Measurements from ENCODE around the gene LRCOL1. TPM values are rescaled to one million over a fixed set of nuclear protein-coding genes. Genes with fewer than 3 reads are reported as not detected.

Gene LRCOL1
- not detected in 2 replicates for total RNA-seq (2014; rRNA removed; shearing (Covaris generic))

GRCh38 chr12:132610051-132610759 lies at the start of gene LRCOL1:
Gene LRCOL1, minus strand, starts transcription at chr12:132610582. Its CDS starts 4,331 bp downstream, at chr12:132606251.
- no peak for DNase-seq (ENCODE audit: low read depth in 1 of 2, low spot score in 2 of 2)
- Histone ChIP-seq H3K4me1 (replicated peaks) (peaks cover 3% of the 10 kb centered on the region; the same call in 1 of the 2 replicates), H3K9me3 (replicated peaks) (no peaks in the 10 kb centered on the region; the same call in 1 of the 2 replicates), H3K27me3 (replicated peaks) (peaks cover 30% of the 10 kb centered on the region), H3K36me3 (no peaks in the 10 kb centered on the region), H3K4me3 (no peak within 1 kb of the TSS), H3K27ac (no peak within 1 kb of the TSS)

- H3K9me3 ChIP-seq (replicated peaks): no peaks in the 10 kb centered on the region
- no peak overlapping the region for H3K27ac ChIP-seq
- H3K4me1 ChIP-seq (replicated peaks): no peaks in the 10 kb centered on the region
- no peaks in the 10 kb centered on the region for H3K27me3 ChIP-seq (replicated peaks)
- peaks cover 94% of the 10 kb centered on the region for H3K36me3 ChIP-seq
- DNase-seq (ENCODE audit: low read depth in 1 of 2, low spot score in 2 of 2): no peak
- no peak overlapping the region for H3K4me3 ChIP-seq
These were observed 49.7 kb upstream of the LRCOL1 start for GRCh38 chr12:132660052-132660451.

DNA sequence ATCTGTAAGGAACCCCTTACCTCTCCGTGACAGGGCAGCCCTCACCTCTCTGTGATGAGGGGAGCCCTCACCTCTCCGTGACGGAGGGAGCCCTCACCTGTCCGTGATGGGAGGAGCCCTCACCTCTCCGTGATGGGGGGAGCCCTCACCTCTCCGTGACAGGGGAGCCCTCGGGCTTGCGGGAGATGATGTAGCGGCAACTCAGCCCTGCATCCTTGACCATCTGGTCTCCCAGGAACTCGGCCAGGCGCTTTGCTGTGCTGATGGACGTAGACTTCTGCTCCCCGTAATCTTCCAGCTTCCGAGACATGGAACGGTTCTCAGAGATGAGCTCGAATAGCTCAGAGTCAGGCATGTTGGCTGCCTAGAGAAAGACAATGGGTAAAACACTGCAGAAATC lies 48.8 kb upstream of the LRCOL1 start:
- Histone ChIP-seq H3K4me3 (no peak overlapping the region), H3K27me3 (replicated peaks) (no peaks in the 10 kb centered on the region), H3K36me3 (peaks cover 96% of the 10 kb centered on the region), H3K4me1 (replicated peaks) (no peaks in the 10 kb centered on the region), H3K9me3 (replicated peaks) (no peaks in the 10 kb centered on the region), H3K27ac (no peak overlapping the region)
- no peak for DNase-seq (ENCODE audit: low read depth in 1 of 2, low spot score in 2 of 2)

- Histone ChIP-seq H3K9me3 (replicated peaks) (no peaks in the 10 kb centered on the region), H3K4me1 (replicated peaks) (no peaks in the 10 kb centered on the region), H3K36me3 (peaks cover 87% of the 10 kb centered on the region), H3K27me3 (replicated peaks) (no peaks in the 10 kb centered on the region), H3K27ac (no peak overlapping the region), H3K4me3 (no peak overlapping the region)
- no peak for DNase-seq (ENCODE audit: low read depth in 1 of 2, low spot score in 2 of 2)
These were observed 47.9 kb upstream of the LRCOL1 start for GRCh38 chr12:132658149-132658894.

DNA sequence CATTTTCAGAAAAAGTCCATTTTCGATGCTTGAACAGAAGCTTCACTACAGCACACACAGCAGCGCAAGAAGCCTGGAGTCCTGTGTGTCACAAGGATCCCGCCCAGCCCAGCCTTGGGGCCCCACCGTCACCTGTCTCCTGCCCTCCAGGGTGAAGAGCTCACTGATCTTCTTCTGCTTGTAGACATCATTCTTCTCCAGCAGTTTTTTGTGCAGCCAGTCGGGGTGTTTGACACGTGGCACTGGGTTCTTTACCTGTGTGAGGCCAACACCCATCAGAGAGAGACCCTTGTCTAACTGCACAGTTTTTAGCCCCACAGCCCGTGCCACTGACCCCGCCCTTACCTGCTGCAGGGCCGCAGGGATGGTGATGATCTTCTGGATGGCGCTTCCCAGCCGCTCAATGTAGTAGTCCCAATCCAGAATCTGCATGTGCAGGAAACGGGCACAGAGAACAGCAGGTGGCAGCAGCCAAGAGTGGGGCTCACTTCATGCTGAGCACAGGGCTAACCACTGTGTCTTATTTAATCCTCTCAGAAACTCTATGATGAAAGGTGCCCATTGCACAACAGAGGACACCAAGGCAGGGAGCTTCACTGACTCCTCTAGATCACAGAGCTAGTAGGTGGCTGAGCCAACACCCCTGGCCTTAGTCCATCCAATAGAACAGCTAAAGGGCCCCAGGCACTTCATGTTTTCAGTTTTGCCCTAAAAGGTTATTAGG lies 46.8 kb upstream of the LRCOL1 start:
- no peak overlapping the region for H3K4me3 ChIP-seq
- no peaks in the 10 kb centered on the region for H3K9me3 ChIP-seq (replicated peaks)
- no peak overlapping the region for H3K27ac ChIP-seq
- H3K27me3 ChIP-seq (replicated peaks): no peaks in the 10 kb centered on the region
- no peaks in the 10 kb centered on the region for H3K4me1 ChIP-seq (replicated peaks)
- H3K36me3 ChIP-seq: peaks cover 85% of the 10 kb centered on the region
- DNase-seq (ENCODE audit: low read depth in 1 of 2, low spot score in 2 of 2): no peak

- H3K4me1 ChIP-seq (replicated peaks): no peaks in the 10 kb centered on the region
- no peak overlapping the region for H3K27ac ChIP-seq
- H3K27me3 ChIP-seq (replicated peaks): no peaks in the 10 kb centered on the region
- no peaks in the 10 kb centered on the region for H3K9me3 ChIP-seq (replicated peaks)
- no peak overlapping the region for H3K4me3 ChIP-seq
- no peak for DNase-seq (ENCODE audit: low read depth in 1 of 2, low spot score in 2 of 2)
- H3K36me3 ChIP-seq: peaks cover 82% of the 10 kb centered on the region
These were observed 43.3 kb upstream of the LRCOL1 start for GRCh38 chr12:132653567-132654290.

DNA sequence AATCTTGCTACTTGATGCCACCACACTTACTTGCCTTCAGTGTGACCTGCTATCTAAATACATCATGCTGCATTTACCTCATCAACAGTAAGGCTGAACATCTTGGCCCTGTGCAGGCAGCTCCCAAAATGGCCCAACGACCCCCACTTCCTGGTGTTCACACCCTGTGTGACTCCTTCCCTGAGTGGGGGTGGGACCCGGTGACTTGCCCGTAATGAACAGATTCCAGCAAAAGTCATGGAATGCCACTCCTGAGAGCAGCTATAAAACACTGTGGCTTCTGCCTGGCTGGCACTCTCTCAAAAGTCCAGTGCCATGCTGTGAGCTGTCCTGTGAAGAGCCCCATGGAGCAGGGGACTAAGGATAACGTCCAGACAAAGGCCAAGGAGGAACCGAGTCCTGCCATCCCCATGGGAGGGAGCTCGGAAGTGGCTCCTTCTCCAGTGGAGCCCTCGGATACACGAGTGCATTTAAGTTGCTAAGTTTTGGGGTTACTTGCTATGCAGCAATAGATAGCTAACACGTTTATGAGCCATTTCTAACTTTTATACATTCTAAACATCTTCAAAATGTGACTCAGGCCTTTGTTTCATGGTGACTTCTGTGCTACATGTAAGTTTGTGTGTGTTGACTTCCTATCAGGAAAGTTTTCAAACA lies 41.2 kb upstream of the LRCOL1 start:
- Histone ChIP-seq H3K27ac (no peak overlapping the region), H3K36me3 (peaks cover 77% of the 10 kb centered on the region), H3K9me3 (replicated peaks) (no peaks in the 10 kb centered on the region), H3K4me3 (no peak overlapping the region), H3K27me3 (replicated peaks) (no peaks in the 10 kb centered on the region), H3K4me1 (replicated peaks) (no peaks in the 10 kb centered on the region)
- no peak for DNase-seq (ENCODE audit: low read depth in 1 of 2, low spot score in 2 of 2)

- no peak overlapping the region for H3K27ac ChIP-seq
- no peaks in the 10 kb centered on the region for H3K9me3 ChIP-seq (replicated peaks)
- no peak for DNase-seq (ENCODE audit: low read depth in 1 of 2, low spot score in 2 of 2)
- no peak overlapping the region for H3K4me3 ChIP-seq
- peaks cover 69% of the 10 kb centered on the region for H3K36me3 ChIP-seq
- H3K27me3 ChIP-seq (replicated peaks): no peaks in the 10 kb centered on the region
- H3K4me1 ChIP-seq (replicated peaks): no peaks in the 10 kb centered on the region
These were observed 39.0 kb upstream of the LRCOL1 start for GRCh38 chr12:132649226-132649945.

DNA sequence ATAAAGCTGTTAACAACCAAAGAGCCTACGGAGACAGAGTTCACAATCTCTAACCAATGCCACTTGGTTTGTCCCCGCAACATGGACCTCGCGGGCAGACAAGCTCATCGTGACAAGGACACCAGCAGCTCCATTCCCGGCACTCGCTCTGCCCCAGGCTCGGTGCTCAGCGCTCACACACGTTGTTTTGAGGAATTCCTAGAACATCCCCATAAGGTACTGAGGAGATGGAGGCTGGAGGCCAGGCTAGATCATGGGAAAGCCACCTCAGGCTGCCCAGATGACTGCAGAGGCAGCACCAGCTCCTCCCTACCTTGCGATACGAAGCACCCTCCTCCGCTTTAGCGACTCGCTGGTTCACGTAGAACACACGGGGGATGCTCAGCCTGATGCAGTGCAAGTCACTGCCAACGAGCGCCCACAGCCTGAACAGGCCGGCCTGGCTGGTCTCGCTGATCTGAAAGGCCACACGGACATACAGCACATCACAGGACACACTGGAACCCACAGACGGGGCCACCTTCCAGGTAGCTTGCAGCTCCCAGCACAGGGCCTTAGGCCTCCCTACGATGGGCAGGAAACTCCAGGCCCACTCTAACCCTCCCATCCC lies 38.3 kb upstream of the LRCOL1 start:
- DNase-seq (ENCODE audit: low read depth in 1 of 2, low spot score in 2 of 2): no peak

GRCh38 chr12:132647858-132648257 lies 37.5 kb upstream of the LRCOL1 start:
- Histone ChIP-seq H3K27me3 (replicated peaks) (no peaks in the 10 kb centered on the region), H3K4me3 (no peak overlapping the region), H3K9me3 (replicated peaks) (no peaks in the 10 kb centered on the region), H3K27ac (no peak overlapping the region), H3K36me3 (peaks cover 74% of the 10 kb centered on the region), H3K4me1 (replicated peaks) (no peaks in the 10 kb centered on the region)
- DNase-seq (ENCODE audit: low read depth in 1 of 2, low spot score in 2 of 2): no peak

More for the DNA sequence above, 38.3 kb upstream of the LRCOL1 start:
- Histone ChIP-seq H3K9me3 (replicated peaks) (no peaks in the 10 kb centered on the region), H3K27me3 (replicated peaks) (no peaks in the 10 kb centered on the region), H3K27ac (no peak overlapping the region), H3K4me3 (no peak overlapping the region), H3K36me3 (peaks cover 69% of the 10 kb centered on the region), H3K4me1 (replicated peaks) (no peaks in the 10 kb centered on the region)

GRCh38 chr12:132646850-132647249 lies 36.5 kb upstream of the LRCOL1 start:
- no peak for DNase-seq (ENCODE audit: low read depth in 1 of 2, low spot score in 2 of 2)
- H3K4me3 ChIP-seq: no peak overlapping the region
- H3K9me3 ChIP-seq (replicated peaks): no peaks in the 10 kb centered on the region
- H3K36me3 ChIP-seq: peaks cover 77% of the 10 kb centered on the region
- no peak overlapping the region for H3K27ac ChIP-seq
- no peaks in the 10 kb centered on the region for H3K4me1 ChIP-seq (replicated peaks)
- no peaks in the 10 kb centered on the region for H3K27me3 ChIP-seq (replicated peaks)

Measured in SJSA1 (cell line).